Erythroblast (primary cell): ENCODE data around the gene CEMIP.

ENCODE experiments used
- GATA1 ChIP-seq: IDR thresholded peaks from 2 replicates; pipeline ENCODE4 v1.6.1; 2011; ENCODE audit warnings: low read depth, mild to moderate bottlenecking, control low read depth, low read length, moderate library complexity
- POLR2A ChIP-seq: IDR thresholded peaks from 2 replicates; pipeline ENCODE4 v1.6.1; 2011; ENCODE audit warnings: mild to moderate bottlenecking, low read length

DNA sequence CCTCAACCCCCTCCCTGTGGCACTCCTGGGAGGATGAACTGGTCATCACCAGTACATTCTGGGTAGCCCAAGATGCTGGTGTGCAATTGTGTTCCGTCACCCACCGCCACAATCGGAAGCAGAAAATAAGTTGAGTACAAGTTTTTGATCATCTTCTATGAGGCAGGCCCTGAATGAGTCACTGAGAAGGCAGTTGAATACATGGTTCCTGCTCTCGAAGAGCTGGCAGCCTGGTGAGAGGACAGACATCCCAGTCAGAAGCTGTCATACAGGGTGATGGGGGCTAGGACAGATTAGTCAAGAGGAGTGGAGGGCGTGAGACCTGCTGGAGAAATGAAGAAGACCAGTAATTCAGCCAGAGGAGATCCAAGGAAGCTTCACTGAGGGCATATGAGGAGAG is 6.2 kb downstream of the CEMIP start:
- no peak for TF ChIP-seq GATA1
- TF ChIP-seq POLR2A = no peak
